ENCODE data around the gene ECHDC1.

- TF ChIP-seq POLR2A (IDR thresholded peaks at IDR 0.05; ENCODE audit: low read depth, low read length) = no peak
- TF ChIP-seq TAF1 (IDR thresholded peaks at IDR 0.05; ENCODE audit: low read depth, low read length) = no peak
- TF ChIP-seq POLR2AphosphoS5 (IDR thresholded peaks at IDR 0.05; ENCODE audit: low read depth, low read length) = no peak
Observed at GRCh38 chr6:127385668-127386430, 42.4 kb upstream of the ECHDC1 start.

Data from GM12891 (cell line).